Heart right ventricle (tissue), 16 donors: Measurements from ENCODE around the gene HADH. TPM values are rescaled to one million over a fixed set of nuclear protein-coding genes. Genes with fewer than 3 reads are reported as not detected.

ENCODE experiments used
- ATAC-seq, 8 donors: fragments of 200-7000 bp; cut with Tn5 transposase; one replicate each; pipeline ENCODE4 v1.9.1; 2020; ENCODE audit warnings: mild to moderate bottlenecking in 8 of 8, moderate library complexity in 8 of 8, moderate number of reproducible peaks in 1 of 8
- DNase-seq, 2 donors: peaks; one replicate each; pipeline ENCODE4 v3.0.0-alpha.2; 2020
- H3K27ac ChIP-seq, 10 donors: fragments of 200-600 bp; sonication (generic) in 2 of 10; one replicate each; pipeline versions ENCODE4 v1.5.0 to v1.8.0; 2020 to 2022; ENCODE audit warnings: mild to moderate bottlenecking in 3 of 10
- H3K27me3 ChIP-seq, 7 donors: fragments of 200-600 bp; one replicate each; pipeline ENCODE4 v1.8.0; 2021 to 2022; ENCODE audit warnings: mild to moderate bottlenecking in 2 of 7
- H3K36me3 ChIP-seq, 9 donors: fragments of 200-600 bp; sonication (generic) in 1 of 9; one replicate each; pipeline versions ENCODE4 v1.5.0 to v1.8.0; 2020 to 2022; ENCODE audit warnings: mild to moderate bottlenecking in 2 of 9
- H3K4me1 ChIP-seq, 9 donors: fragments of 200-600 bp; sonication (generic) in 1 of 9; one replicate each; pipeline versions ENCODE4 v1.5.0 to v1.8.0; 2020 to 2022; ENCODE audit warnings: mild to moderate bottlenecking in 4 of 9
- H3K4me3 ChIP-seq, 10 donors: fragments of 200-600 bp; sonication (generic) in 2 of 10; one replicate each; pipeline versions ENCODE4 v1.5.0 to v1.8.0; 2020 to 2022; ENCODE audit warnings: mild to moderate bottlenecking in 7 of 10, moderate library complexity in 2 of 10
- H3K9me3 ChIP-seq, 11 donors: fragments of 200-600 bp in 10 of 11; sonication (generic) in 2 of 11; one replicate each; pipeline versions ENCODE4 v1.5.0 to v1.8.0; 2013 to 2022; ENCODE audit warnings: mild to moderate bottlenecking in 2 of 11, control low read depth in 1 of 11, moderate library complexity in 1 of 11
- CTCF ChIP-seq, 9 donors: fragments of 200-600 bp; sonication (generic) in 2 of 9; IDR thresholded peaks; one replicate each; pipeline versions ENCODE4 v1.5.0 to v1.8.0; 2021 to 2022; ENCODE audit warnings: antibody characterized with exemption in 9 of 9, mild to moderate bottlenecking in 5 of 9, moderate library complexity in 1 of 9
- WGBS, 2 donors: extraction: QIAGEN DNeasy Blood & Tissue Kit; methylation state at CpG; one replicate each; pipeline ENCODE4 v1.1.7; 2013; ENCODE audit warnings: inconsistent platforms in 1 of 2; 5-methylcytosine and 5-hydroxymethylcytosine counted together
- intact Hi-C, 10 donors: fragments of 100-400 bp; cut with DNase I; formaldehyde crosslinking; loops; one replicate each; pipeline versions ENCODE4 v1.11.1 to v1.14.2; 2022
- polyA plus RNA-seq, 2 donors: library from polyadenylated mRNA; stranded (reverse); fragments of 200-250 nt; gene quantifications; one replicate each; pipeline ENCODE4 v1.2.3, GENCODE V29; 2013
- total RNA-seq, 10 donors: library from RNA; stranded (reverse); fragmentation: NEBNext Ultra II Directional in 3 of 10; extraction: Animal tissue kit (Norgen Biotek cat#: 25700) in 3 of 10; gene quantifications; one replicate each; pipeline versions ENCODE4 v1.2.1 to v1.2.4, GENCODE V29; 2021 to 2023
- donor health status: Arrhythmogenic right ventricular cardiomyopathy.
- donor health status: ischemic (EF 13 %, LVEDD 7.1; RV severe dilation, severe dysfunction).
- donor health status: healthy with polysubstance abuse.
- donor health status: DM: no; HTN: yes; CAD: no.
- donor health status: DM: no; HTN: no; CAD: no.
- donor health status: ischemic (EF 25% LVEDD 6.9; RV normal size, moderate dysfunction).
- donor health status: ischemic (EF 25% LVEDD 5.7; RV mildly dilated, moderate dysfunction).
- donor health status: healthy.
- donor health status: DM: yes; HTN: yes; CAD: no.
- donor health status: Ischemic cardiomyopathy.
- donor health status: ischemic (EF 35%, LVEDD 5.7; RV mildly dilated, moderate dysfunction).
- donor health status: nonischemic (EF 11% LVEDD 7.7; RV severe dilation, severe dysfunction).
- donor health status: DM: yes; HTN: yes; CAD: no.
- donor health status: PGD.
- donor health status: ischemic (EF 29% LVEDD 5.4; RV normal size, mild dysfunction).
- donor health status: nonischemic (EF 23%, LVEDD 6.1; RV moderate dilation, normal function).

Gene HADH
- total and polyA plus RNA-seq, 12 donors, result 58.2 to 295 (median 235) TPM

GRCh38 chr4:107977966-107978705 lies 11.6 kb upstream of the HADH start:
- WGBS, 2 donors, result 51 to 81% methylated on average over 3 of the region's 3 CpGs
- no peak for ATAC-seq
- no peak overlapping the region for H3K4me3 ChIP-seq

GRCh38 chr4:107978716-107979451 lies 10.8 kb upstream of the HADH start:
- WGBS, 2 donors, result 68 to 78% methylated on average over 2 of the region's 2 CpGs
- no peak for TF ChIP-seq CTCF (IDR thresholded peaks at IDR 0.05)
- DNase-seq (no peak), ATAC-seq (peak in 5 of 8 donors; percentile 24 to 41 (median 30))
- Histone ChIP-seq H3K4me3 (no peak overlapping the region), H3K27me3 (no peaks in the 10 kb centered on the region), H3K36me3 (no peaks in the 10 kb centered on the region), H3K9me3 (peaks cover 0 to 16% (median 0%) of the 10 kb centered on the region in 11 donors), H3K27ac (peak overlapping the region in 1 of 10 donors; percentile 9), H3K4me1 (peaks cover 0 to 7% (median 0%) of the 10 kb centered on the region in 9 donors)
- intact Hi-C loops, result no loop called here

More at GRCh38 chr4:107977966-107978705, 11.6 kb upstream of the HADH start:
- Histone ChIP-seq H3K9me3 (peaks cover 0 to 16% (median 0%) of the 10 kb centered on the region in 11 donors), H3K27me3 (no peaks in the 10 kb centered on the region), H3K27ac (peak overlapping the region in 1 of 10 donors; percentile 9), H3K4me1 (peaks cover 0 to 7% (median 0%) of the 10 kb centered on the region in 9 donors), H3K36me3 (no peaks in the 10 kb centered on the region)
- TF ChIP-seq CTCF (IDR thresholded peaks at IDR 0.05), result no peak
- DNase-seq, result no peak
- intact Hi-C loops, result no loop called here

GRCh38 chr4:107987916-107988762 lies 1.6 kb upstream of the HADH start:
- peaks cover 0 to 47% (median 37%) of the 10 kb centered on the region in 9 donors for H3K4me1 ChIP-seq
- ATAC-seq, result no peak
- no peaks in the 10 kb centered on the region for H3K9me3 ChIP-seq
- peak overlapping the region in 4 of 10 donors; percentile 73 to 93 (median 85) for H3K4me3 ChIP-seq
- H3K36me3 ChIP-seq, result no peaks in the 10 kb centered on the region
- TF ChIP-seq CTCF (IDR thresholded peaks at IDR 0.05), result no peak
- DNase-seq, result no peak
- intact Hi-C loops, result loop anchor here in 5 of 10 donors (2.0 to 5.0 kb wide), 3 partner anchors 55 to 166 kb away; partner anchors contain the start of genes CYP2U1 (in 3 of the 5) and SGMS2 (in 1 of the 5)
- H3K27ac ChIP-seq, result peak overlapping the region; percentile 16 to 96 (median 92)
- H3K27me3 ChIP-seq, result no peaks in the 10 kb centered on the region
- WGBS, 2 donors, result 84 to 91% methylated on average over 10 of the region's 10 CpGs

GRCh38 chr4:107988763-107989035 lies 990 bp upstream of the HADH start:
- ATAC-seq, result peak in 2 of 8 donors; percentile 29 to 30
- H3K9me3 ChIP-seq, result no peaks in the 10 kb centered on the region
- peaks cover 0 to 49% (median 40%) of the 10 kb centered on the region in 9 donors for H3K4me1 ChIP-seq
- peak overlapping the region; percentile 16 to 96 (median 92) for H3K27ac ChIP-seq
- 46 to 59% methylated on average over 5 of the region's 5 CpGs for WGBS, 2 donors
- no peaks in the 10 kb centered on the region for H3K36me3 ChIP-seq
- no peak for DNase-seq
- intact Hi-C loops, result loop anchor here in 5 of 10 donors (1.0 to 5.0 kb wide), 4 partner anchors 56 to 267 kb away; partner anchors contain the start of genes CYP2U1 (in 3 of the 5) and SGMS2 (in 1 of the 5)
- no peak for TF ChIP-seq CTCF (IDR thresholded peaks at IDR 0.05)
- H3K27me3 ChIP-seq, result no peaks in the 10 kb centered on the region
- H3K4me3 ChIP-seq, result peak overlapping the region in 9 of 10 donors; percentile 51 to 93 (median 88)
